ENCODE measurements around the gene MYO5A.
A peak's percentile ranks its signal among the peaks of the same experiment; 100 is the strongest.

DNA sequence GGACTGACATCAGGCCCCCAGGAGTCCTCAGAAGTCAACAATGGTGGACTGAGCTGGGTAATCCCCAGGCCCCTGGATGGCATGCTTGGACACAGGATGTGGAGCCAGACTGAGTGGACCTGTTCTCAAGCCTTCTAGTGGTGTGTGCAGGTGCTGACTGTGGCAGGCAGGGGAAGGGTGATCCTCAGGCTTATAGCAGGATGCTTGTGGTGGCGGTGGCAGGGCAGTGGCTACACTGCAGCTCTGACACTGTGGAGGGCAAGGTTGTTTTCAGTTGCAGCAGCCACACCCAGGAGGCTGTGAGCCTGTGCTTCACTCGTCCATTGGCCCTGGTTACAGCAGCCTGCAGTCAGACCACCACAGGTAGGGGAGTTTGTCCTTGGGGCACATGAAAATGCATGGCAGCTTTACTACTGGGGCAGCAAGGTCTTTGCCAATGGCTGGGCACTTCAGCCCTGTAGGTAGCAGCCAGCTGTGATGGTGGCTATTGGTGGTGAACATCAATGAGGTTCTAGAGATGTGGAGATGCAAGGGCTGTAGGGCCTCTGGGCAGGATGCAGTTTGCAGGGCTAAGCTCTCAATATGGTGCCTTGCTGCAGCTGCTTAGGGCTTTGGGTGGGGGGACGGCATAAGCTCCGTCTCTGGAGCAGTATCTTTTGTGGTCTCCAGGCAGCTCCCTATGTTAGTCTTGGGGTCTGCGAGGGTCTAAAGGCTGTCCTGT lies 17.5 kb upstream of the MYO5A start:
- TF ChIP-seq, protein P1, sequence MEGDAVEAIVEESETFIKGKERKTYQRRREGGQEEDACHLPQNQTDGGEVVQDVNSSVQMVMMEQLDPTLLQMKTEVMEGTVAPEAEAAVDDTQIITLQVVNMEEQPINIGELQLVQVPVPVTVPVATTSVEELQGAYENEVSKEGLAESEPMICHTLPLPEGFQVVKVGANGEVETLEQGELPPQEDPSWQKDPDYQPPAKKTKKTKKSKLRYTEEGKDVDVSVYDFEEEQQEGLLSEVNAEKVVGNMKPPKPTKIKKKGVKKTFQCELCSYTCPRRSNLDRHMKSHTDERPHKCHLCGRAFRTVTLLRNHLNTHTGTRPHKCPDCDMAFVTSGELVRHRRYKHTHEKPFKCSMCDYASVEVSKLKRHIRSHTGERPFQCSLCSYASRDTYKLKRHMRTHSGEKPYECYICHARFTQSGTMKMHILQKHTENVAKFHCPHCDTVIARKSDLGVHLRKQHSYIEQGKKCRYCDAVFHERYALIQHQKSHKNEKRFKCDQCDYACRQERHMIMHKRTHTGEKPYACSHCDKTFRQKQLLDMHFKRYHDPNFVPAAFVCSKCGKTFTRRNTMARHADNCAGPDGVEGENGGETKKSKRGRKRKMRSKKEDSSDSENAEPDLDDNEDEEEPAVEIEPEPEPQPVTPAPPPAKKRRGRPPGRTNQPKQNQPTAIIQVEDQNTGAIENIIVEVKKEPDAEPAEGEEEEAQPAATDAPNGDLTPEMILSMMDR (IDR thresholded peaks at IDR 0.05) = no peak
- TF ChIP-seq, protein P2, sequence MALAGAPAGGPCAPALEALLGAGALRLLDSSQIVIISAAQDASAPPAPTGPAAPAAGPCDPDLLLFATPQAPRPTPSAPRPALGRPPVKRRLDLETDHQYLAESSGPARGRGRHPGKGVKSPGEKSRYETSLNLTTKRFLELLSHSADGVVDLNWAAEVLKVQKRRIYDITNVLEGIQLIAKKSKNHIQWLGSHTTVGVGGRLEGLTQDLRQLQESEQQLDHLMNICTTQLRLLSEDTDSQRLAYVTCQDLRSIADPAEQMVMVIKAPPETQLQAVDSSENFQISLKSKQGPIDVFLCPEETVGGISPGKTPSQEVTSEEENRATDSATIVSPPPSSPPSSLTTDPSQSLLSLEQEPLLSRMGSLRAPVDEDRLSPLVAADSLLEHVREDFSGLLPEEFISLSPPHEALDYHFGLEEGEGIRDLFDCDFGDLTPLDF (CRISPR knock-in tag; IDR thresholded peaks at IDR 0.05) = no peak
- TF ChIP-seq SMAD3 (CRISPR knock-in tag; IDR thresholded peaks at IDR 0.05; ENCODE audit: borderline replicate concordance) (no peak), KAT7 (CRISPR knock-in tag; IDR thresholded peaks at IDR 0.05; ENCODE audit: borderline replicate concordance) (no peak), TEAD4 (CRISPR knock-in tag; IDR thresholded peaks at IDR 0.05) (no peak), CREM (CRISPR knock-in tag; IDR thresholded peaks at IDR 0.05) (no peak), ZNF263 (CRISPR knock-in tag; IDR thresholded peaks at IDR 0.05; ENCODE audit: low read depth) (no peak), FOXP1 (CRISPR knock-in tag; IDR thresholded peaks at IDR 0.05; ENCODE audit: borderline replicate concordance) (0 out of 2 replicates have a peak, but pooled peaks have one; percentile 49)
- TF ChIP-seq, protein P3, sequence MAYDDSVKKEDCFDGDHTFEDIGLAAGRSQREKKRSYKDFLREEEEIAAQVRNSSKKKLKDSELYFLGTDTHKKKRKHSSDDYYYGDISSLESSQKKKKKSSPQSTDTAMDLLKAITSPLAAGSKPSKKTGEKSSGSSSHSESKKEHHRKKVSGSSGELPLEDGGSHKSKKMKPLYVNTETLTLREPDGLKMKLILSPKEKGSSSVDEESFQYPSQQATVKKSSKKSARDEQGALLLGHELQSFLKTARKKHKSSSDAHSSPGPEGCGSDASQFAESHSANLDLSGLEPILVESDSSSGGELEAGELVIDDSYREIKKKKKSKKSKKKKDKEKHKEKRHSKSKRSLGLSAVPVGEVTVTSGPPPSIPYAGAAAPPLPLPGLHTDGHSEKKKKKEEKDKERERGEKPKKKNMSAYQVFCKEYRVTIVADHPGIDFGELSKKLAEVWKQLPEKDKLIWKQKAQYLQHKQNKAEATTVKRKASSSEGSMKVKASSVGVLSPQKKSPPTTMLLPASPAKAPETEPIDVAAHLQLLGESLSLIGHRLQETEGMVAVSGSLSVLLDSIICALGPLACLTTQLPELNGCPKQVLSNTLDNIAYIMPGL (CRISPR knock-in tag; IDR thresholded peaks at IDR 0.05) = no peak
